CD4-positive, alpha-beta T cell treated with Interleukin-10 for 1 hour (primary cell): ENCODE measurements around the gene KIAA0586.
"Not testable (repeated sequence)": the region's sequence is repeated elsewhere in the genome, so short reads cannot be mapped to it uniquely, and the experiment has no call there.

Source experiments
- DNase-seq: peaks from one replicate; pipeline ENCODE4 v3.0.0-alpha.2; 2020

Gene KIAA0586

DNA sequence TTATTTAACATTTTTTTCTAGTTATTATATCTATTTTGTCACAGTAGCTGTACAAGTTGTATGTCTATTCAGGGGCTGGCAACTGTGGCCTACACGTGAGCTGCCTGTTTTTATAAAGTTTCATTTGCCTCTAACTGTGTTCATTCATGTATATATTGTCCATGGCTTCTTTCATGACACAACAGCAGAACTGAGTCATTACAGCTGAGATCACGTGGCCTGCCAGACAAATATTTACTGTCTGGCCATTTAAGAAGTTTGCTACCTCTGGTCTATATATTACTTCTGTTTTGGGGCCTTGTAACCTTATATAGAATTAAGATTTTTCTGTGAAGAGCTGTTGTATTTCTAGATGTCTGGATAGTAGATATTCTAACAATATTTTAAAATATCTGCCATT is 37.9 kb downstream of the KIAA0586 start:
- DNase-seq = no peak

DNA sequence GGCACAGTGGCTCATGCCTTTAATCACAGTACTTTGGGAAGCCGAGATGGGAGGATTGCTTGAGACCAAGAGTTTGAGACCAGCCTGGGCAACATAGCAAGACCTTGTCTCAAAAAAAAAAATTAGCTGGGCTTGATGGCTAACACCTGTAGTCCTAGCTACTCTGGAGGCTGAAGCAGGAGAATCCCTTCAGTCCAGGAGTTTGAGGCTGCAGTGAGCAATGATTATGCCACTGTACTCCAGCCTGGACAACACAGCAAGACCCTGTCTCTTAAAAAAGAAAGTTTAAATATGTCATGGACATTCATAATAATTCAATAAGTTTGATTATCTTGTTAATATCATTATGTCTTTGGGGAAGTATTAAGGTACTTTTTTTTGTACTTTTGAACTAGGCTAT is 38.9 kb downstream of the KIAA0586 start:
- DNase-seq = no peak

DNA sequence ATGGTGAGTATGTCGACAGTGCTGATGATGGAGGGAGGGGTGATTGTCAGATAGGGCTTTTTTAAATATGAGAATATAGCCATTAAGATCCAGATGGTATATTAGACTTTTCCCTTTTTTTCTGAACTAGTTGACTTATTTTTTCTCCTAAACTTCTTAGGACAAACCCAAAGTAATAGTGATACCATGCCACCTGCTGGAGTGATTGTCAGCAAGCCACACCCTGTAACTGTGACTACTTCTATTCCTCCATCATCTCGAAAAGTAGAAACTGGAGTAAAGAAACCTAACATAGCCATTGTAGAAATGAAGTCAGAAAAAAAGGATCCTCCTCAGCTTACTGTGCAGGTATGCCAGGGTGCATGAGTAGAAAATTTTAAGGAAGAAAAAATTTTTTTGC is 40.1 kb downstream of the KIAA0586 start:
- DNase-seq = no peak

DNA sequence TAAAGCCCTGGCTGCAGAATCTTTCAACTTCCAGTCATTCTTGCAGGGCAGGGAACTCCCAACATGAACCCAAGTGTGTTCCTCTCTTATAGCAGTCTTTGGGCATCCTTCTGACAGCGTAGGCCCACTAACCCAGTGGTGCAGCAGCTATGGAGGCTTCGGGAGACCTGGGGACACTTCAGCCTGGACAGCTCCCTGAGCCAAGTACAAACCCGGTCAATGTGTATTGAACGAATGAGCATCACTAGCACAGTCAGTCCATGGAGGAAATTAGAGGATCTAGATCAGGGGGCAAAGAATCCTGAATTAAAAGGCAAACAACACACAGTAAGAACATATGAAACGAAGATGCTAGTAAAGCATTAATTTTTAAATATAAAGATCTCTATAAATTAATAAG is 41.8 kb downstream of the KIAA0586 start:
- no peak for DNase-seq

DNA sequence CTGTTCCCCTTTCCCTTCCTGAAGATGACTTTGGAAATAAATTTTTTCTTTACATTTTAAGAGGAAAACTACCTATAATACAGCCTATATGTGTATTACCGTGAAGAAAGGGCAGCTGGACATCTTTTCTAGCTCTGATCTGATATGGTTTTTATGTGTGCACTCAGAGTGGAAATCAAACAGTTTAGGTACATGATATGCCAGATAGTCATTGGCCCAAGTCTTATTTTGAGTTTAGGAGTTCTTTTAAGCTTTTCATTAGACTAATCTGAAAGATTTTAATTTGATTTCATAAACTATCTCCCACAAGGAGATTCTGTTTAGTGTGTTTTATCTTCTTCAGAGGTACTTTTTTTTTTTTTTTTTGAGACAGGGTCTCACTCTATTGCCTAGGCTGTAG is 48.8 kb downstream of the KIAA0586 start:
- DNase-seq = no peak

DNA sequence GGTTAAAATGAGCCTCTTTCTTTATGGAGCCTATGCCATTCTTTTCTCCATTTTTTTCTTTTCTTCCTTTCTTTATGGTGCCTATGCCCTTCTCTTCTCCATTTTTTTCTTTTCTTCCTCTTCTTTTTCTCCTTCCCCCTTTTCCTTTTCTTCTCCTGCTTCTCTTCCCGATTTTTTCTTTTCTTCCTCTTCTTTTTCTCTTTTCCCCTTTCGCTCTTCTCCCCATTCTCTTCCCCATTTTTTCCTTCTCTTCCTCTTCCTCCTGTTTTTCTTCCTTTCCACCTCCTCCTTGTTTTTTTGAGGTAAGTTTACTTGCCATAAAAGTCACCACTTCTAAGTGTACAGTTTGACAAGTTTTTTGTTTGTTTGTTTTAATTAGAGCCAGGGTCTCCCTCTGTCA is 50.1 kb downstream of the KIAA0586 start:
- DNase-seq = no peak

DNA sequence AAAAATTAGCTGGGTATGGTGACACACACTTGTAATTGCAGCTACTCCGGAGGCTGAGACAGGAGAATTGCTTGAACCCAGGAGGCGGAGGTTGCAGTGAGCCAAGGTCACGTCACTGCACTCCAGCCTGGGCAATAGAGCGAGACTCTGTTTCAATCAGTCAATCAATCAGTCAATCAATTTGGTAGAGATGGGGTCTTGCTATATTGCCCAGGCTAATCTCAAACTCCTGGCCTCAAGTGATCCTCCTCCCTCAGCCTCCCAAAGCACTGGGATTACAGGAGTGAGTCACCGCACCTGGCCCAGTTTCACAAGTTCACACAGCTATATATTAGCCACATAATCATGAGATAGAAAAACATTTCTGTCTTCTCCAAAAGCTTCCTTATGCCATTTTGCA is 50.8 kb downstream of the KIAA0586 start:
- DNase-seq = not testable (repeated sequence)

DNA sequence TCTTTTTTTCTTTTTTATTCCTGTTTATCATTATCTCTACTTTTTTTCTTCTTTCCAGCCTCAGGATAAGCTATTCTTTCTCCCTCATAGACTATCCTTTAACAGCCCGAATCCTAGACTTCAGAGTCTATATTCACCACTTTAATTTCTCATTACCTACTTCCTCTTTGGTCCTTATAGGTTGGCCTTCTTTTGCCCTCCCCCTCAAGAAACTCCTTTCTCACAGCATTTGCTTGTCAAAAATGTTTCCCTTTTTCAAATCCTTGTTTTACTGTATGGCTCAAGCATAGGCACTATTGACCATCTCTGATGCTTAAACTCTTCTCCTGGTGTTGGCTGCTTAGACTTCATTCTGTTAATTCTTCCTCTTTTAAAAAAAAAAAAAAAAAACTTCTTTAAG is 52.5 kb downstream of the KIAA0586 start:
- no peak for DNase-seq

DNA sequence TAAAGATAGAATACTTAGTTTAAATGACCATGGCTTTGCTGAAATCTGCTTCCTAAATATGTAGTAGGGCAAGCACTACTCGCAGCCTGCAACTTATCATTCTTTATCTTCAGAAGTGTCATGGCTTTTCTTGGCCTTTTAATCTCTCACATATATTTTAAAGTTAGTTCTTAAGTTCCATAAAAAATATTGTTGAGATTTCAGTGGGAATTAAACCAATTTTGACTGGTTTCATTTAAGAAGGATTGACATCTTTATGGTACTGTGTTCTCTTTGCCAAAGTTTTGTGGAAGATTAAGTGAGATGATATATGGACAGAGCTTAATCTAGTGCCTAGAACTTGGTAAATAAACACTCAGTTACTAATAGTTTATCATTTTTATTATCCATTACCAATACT is 56.7 kb downstream of the KIAA0586 start:
- DNase-seq = no peak

DNA sequence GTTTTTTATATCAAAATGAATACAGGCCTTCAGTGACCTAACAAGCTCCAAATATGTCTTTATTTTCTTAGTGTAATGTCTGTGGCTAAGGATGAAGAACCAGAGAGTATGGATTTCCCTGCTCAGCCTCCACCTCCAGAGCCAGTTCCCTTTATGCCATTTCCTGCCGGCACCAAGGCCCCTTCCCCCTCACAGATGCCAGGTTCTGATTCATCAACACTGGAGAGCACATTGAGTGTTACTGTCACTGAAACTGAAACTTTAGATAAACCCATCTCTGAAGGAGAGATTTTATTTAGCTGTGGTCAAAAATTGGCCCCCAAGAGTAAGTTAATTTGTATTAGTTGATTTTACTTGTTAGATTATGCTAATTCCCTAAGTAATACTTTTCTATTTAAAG is 61.0 kb downstream of the KIAA0586 start:
- no peak for DNase-seq

DNA sequence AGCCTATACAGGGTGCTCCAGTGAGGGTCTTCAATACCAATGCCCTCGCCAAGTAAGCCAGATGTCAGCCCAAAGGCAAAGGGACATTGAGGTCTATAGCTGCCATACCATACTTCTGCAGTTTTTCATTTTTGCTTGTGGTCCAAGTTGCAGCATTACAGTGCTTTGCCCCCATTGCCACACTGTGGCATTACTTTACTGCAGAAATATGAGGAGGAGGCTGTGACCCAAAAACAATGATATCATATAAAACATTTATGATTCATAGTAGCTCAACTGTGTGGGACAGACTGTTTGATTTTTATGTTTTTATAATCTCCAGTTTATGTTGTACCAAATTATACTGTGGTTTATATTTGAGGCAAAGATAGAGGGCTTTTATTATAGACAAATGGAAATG is 64.1 kb downstream of the KIAA0586 start:
- no peak for DNase-seq

DNA sequence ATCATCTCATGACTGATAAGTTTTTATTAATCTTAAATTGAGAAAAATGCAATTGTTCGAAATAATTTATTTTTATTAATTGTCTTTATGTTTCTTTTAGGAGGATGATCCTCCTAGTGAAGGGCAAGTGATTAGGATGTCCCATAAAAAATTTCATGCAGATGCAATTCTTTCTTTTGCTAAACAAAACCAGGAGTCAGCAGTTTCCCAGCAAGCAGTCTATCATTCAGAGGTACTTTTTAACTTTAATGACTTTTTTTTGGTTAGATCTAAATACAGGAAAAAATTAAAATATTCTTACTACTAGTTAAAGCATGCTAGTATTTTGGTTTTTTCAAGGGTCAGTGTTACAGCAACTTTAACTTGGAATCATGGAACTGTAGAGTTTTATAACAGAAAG is 64.5 kb downstream of the KIAA0586 start:
- DNase-seq = no peak

DNA sequence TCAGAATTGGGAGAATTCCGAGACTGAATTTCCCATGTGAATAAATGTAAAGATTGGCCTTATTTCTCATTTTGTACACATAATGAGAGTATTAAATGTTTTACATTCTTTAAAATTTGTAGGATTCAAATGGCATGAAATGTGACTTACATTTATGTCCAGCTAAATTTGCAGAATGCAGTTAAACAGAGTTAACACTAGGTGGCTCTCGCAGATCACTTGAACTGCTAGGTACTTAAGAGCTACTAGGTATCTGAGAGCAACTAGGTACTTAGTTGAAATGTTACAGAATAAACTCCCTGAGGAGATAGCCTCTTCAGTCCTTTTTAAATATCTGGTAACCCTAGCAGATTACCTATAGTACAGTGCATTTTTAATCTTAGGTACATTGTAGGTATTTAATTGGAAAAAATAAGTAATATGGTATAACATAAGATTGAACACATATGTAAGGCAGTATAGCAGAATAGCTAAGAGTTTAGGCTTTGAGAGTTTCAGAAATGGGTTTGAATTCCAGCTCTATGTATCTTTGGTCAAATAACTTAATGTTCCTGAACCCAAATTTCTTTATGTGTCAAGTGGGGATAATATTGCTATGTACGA is 73.8 kb downstream of the KIAA0586 start:
- peak; percentile 55 for DNase-seq

DNA sequence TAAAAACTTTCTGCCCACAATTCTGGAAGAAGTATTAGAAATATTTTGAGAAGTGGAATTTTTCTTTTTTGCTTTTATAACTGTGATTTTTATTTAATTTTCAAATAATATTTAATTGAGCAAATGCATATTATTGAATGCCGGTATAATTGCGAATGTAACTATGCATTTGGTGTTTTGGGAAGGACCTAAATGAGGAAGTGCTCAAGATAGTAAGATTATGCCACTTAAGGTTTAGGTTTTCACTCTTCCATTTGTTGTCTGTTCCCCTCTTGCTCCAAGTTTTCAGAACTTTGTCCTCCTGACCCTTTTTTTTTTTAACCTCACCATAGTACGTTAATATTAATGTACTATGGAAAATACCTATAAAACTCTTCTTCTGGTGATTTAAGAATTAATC is 85.8 kb downstream of the KIAA0586 start:
- no peak for DNase-seq

DNA sequence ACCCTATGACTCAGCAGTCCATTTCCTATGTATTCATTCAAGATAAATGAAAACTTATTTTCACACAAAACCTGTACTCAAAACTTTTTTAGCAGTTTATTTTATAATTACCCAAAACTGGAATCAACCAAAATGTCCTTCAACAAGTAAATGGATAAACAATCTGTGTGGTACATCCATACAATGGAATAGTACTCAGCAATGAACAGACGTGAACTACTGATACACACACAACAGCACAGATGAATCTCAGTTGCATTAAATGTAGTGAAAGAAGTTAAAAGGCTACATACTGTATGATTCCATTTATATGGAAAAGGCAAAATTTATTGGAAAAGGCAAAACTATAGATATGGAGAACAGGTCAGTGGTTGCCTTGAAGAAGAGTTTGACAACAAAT is 90.1 kb downstream of the KIAA0586 start:
- no peak for DNase-seq

DNA sequence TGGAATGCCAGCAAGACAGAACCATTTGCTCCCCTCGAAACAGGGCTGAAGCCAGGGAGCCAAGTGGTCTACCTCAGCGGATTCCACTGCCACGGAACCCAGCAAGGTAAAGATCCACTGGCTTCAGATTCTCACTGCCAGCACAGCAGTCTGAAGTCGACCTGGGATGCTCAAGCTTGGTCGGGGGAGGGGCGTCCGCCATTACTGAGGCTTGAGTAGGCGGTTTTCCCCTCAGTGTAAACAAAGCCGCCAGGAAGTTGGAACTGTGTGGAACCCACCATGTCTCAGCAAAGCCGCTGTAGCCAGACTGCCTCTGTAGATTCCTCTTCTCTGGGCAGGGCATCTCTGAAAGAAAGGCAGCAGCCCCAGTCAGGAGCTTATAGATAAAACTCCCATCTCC is 98.2 kb downstream of the KIAA0586 start:
- not testable (repeated sequence) for DNase-seq

DNA sequence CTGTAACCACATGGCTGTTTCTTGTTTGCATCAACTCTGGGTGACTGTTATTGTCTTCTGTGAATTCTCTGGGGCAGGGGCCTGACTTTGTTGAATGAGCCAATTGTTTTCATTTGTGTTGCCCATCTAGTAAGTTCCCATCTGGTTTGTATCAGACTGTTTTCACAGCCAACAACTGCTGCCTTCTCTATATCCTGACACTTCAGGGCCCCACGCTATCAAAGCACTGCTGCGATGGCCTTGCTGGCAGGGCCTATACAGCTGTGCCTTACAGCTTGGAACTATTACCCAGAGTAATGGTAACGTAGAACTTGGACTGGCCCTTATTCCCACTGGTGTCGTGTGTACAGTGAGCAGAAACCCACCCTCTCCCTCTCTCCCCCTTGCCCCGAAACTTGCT is 105.9 kb downstream of the KIAA0586 start:
- DNase-seq = no peak

DNA sequence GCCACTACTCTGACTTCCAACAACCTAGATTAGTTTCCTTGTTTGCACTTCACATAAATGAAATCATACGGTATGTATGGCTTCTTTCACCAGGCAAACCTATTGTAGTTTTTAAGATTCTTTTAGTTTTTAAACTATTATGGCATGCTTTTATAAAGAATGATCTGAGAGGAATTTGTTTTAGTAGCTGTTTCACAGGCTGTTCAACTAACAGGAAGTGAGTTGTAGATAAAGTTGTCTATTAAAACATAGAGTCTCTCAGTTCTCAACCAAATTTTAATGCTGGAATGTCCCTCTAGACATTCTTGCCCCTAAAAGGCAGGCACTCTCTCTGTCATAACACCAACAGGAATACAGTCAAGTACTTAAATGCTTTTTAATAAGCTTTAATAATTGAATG is 107.5 kb downstream of the KIAA0586 start:
- DNase-seq = no peak

DNA sequence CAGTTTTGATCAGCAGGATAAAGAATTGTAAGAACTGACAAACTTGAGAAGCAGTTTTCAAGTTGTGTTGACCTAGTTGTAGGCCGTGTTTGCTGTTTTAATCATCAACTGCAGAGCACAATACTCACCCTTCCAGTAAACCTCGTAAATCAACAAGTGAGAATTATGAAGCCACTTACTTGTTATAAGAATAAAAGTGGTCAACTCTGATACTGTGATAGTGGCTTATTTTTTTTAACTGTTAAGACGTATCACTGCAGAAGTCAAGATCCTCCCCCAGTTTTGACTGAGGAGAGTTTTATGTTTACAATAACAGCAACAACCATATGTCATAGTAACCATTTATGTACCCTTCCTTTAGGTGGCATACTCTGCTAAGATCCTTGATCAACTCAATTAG is 109.5 kb downstream of the KIAA0586 start:
- no peak for DNase-seq

DNA sequence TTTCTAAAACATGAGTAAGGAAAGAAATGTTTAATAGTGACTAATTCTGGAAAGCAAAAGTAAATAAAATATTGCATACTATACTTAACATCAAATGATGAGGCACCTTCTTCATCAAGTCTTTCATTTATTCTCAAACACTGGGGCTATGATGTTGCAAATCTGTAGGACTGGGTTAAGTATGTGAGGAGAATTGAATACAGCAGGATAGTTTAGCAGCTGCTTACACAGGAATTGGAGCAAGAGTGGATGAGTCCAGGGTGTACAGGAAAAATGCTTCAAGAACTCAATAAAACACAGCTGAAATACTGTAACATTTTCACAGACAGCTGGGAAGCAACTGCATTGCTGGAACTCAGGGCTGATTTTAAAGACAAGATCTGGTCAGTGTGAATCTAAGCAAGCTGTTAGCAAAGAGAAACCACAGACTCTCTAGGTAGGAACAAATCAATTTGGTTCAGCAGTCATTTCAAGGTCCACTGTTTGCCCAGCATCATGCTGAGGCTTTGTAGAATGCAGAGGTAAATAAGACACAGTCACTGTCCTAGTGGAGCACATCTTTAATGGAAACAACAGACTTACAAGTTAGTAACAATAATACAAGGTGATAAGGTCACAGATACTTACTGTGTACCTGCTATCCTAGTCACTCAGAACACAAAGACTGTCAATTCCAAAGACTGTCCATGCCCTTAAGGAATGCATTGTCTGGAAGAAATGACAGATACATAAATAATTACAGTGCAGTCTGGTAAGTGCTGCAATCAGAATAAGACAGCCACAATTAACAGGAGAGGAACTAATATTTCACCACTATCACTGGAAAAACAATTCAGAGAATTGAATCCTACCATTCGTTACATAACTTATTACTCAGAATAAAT is 113.5 kb downstream of the KIAA0586 start:
- DNase-seq = no peak

DNA sequence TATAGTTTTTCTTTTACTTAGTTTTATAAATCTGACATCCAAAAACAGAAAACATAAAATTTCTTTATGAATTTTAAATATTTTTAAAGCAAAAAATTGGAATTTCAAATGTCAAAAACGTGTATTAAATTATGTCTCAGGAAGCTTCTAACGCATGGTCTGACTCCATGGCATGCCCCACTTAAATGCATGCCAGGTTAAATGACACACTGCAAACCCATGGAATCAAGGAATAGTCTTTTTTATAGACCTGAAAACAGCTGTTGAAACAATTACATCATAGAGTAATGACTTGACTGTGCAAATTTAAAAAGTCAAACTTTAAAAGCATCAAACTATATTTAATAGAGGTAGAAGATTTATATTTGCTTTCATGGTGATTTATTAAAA is 114.1 kb downstream of the KIAA0586 start:
- DNase-seq = no peak

DNA sequence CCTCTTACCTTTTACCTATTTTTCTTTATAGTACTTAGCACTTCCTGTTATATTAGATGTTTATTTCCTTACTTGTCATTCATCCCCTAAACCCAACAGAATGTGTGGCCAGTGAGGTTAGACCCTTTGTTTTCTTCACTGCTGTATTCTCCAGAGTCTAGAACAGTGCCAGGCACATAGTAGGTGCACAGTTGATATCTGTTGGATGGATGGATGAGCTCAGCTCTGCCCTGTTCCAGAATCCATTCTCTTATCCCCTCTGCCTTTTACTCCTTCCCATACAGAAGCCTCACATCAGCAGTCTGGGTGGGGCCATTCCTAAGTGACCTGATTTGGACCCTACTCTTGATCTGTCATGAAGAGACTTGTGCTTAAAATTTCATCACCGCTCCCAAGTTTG is 115.7 kb downstream of the KIAA0586 start:
- DNase-seq = no peak

DNA sequence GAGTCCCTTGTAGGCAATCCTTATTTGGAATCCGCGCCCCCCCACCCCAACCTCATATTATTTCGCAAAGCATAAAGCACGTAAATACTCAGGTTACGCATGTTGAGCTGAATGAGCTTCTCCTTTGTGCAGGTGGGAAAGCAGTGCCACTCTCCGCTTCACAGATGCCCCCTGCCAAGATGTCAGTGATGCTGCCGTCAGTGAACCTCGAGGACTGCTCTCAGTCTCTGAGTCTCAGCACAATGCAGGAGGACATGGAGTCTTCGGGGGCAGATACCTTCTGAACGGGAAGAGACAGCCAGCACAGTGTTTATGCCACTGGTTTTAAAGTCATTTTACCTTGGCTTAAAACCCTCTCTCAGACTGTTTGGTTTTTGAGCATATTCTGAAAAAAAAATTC is 120.1 kb downstream of the KIAA0586 start:
- no peak for DNase-seq

DNA sequence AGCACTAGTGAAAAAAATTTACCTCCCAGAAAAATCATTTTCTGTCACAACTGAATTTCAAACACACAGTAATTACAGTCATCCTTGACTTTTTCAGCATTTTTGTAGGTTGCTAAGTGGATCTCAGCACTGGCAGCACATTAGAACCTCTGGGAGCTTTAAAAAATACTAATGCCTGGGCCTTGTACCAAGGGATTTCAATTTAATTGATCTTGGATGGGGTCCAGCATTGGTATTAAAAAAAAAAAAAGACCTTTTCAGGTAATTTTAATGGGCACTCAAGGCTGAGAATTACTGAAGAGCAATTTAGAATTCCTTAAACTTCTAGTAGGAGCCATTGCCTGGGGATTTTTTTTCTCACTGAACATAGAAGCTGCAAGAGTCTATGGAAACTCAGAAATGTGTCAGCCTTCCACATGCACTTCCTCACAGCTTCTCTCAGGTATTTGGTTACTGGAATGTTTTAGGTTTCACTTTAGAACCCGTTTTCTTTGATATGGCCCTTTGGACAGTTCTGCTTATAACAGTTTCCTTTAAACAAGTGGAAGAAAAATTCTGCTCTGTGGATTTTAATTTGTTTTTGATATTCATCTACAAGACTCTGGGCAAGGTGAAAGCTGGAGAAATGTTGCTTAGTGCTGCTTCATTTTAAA is 121.7 kb downstream of the KIAA0586 start:
- no peak for DNase-seq
